GM19238 (cell line): ENCODE measurements around the gene CIAO3.
"Not testable (repeated sequence)": the region's sequence is repeated elsewhere in the genome, so short reads cannot be mapped to it uniquely, and the experiment has no call there.

ENCODE experiments used
- DNase-seq: peaks from one replicate; pipeline ENCODE4 v3.0.0; 2011; ENCODE audit warnings: low spot score; ENCODE audit not compliant: insufficient read length

The CIAO3 gene

GRCh38 chr16:776298-776697 is 35.5 kb upstream of the CIAO3 start:
- DNase-seq, result not testable (repeated sequence)

GRCh38 chr16:775236-775796 is 34.5 kb upstream of the CIAO3 start:
- DNase-seq, result no peak

GRCh38 chr16:774086-775001 is 33.5 kb upstream of the CIAO3 start:
- no peak for DNase-seq

GRCh38 chr16:772959-773358 is 32.2 kb upstream of the CIAO3 start:
- DNase-seq, result no peak

DNA sequence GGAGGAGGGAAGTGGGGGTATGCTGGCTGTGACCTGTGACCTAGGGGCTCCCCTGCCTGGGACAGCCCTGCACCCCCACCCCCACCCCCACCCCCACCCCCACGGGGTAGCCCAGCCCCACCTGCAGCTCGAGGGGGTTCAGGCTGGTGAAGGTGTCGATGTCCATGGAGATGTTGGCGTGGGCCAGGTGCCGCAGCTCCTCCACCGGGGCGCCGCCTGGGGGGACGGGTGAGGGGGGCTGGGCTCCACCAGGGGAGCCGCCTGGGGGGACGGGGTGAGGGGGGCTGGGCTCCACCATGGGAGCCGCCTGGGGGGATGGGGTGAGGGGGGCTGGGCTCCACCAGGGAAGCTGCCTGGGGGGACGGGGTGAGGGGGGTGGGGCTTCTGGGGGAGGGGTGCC is 29.6 kb upstream of the CIAO3 start:
- no peak for DNase-seq

DNA sequence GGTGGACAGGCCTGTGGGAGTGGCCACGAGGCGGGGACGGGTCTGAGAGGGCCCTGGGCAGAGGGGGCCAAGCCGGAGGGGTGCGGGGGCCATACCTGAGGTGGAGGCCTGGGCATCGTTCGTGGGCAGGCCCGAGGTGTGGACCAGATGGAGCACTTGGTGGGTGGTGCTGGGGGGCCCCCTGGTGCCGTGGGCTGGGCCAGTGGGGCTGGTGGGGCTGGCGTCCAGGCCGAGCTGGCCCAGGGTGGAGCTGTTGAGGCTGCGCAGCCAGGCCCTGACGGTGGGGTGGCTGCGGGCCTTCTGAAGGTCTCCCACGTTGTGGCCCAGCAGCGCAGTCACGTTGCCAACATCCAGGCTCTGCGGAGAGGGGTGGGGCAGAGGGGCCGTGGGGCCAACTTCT is 29.1 kb upstream of the CIAO3 start:
- no peak for DNase-seq

GRCh38 chr16:769184-769784 is 28.5 kb upstream of the CIAO3 start:
- no peak for DNase-seq

DNA sequence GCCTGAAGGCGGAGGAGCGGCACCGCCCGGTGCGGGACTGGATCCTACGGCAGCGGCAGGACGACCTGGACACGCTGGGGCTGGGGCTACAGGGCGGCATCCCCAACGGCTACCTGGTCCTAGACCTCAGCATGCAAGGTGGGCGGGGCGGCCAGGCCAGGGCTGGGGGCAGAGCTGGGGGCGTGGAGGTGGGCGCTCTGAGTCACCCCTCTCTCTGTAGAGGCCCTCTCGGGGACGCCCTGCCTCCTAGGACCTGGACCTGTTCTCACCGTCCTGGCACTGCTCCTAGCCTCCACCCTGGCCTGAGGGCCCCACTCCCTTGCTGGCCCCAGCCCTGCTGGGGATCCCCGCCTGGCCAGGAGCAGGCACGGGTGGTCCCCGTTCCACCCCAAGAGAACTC is 27.6 kb upstream of the CIAO3 start:
- DNase-seq, result no peak

DNA sequence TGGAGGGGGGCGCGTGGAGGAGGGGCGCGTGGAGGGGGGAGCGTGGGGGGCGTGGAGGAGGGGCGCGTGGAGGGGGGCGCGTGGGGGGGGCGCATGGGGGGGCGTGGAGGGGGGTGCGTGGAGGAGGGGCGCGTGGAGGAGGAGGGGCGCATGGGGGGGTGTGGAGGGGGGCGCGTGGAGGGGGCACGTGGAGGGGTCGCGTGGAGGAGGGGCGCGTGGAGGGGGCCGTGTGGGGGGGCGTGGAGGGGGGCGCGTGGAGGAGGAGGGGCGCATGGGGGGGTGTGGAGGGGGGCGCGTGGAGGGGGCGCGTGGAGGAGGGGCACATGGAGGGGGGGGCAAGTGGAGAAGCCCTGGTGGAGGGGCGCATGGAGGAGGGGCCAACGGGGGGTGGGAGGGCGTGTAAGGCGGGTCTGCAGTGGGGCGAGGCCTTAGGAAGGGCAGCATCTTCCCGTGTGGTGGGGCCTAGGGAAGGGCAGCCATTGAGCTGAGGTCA is 27.0 kb upstream of the CIAO3 start:
- DNase-seq, result no peak

- no peak for DNase-seq
Measured at GRCh38 chr16:766820-767640, 26.2 kb upstream of the CIAO3 start.

GRCh38 chr16:766008-766819 is 25.4 kb upstream of the CIAO3 start:
- DNase-seq, result no peak

GRCh38 chr16:765488-765865 is 24.7 kb upstream of the CIAO3 start:
- DNase-seq, result no peak

GRCh38 chr16:764848-765487 is 24.2 kb upstream of the CIAO3 start:
- no peak for DNase-seq

DNA sequence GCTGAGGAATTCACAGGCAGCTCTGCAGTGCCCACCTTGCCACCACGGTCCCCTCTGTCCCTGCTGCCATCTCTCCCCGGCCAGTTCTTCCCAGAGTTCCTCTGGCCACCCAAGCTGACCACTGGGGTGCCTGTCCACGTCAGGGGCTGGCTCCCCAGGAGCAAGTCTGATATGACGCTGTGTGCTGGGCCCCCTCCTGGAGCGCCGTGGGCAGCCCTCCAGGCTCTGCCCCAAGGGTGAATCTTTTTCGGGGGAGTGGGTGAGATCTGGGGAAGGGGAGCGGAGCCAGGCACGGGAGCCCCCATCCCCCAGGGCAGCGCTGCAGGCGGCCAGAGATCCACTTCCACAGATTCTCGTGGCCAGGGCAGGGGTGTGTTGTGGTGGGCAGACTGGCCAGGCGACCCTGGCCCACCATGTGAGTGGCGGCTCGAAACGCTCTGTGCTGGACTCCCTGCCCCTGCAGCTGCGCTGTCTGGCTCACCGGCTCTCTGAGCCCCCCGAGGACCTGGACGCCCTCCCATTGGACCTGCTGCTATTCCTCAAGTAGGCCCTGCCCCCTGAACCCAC is 23.5 kb upstream of the CIAO3 start:
- no peak for DNase-seq

DNA sequence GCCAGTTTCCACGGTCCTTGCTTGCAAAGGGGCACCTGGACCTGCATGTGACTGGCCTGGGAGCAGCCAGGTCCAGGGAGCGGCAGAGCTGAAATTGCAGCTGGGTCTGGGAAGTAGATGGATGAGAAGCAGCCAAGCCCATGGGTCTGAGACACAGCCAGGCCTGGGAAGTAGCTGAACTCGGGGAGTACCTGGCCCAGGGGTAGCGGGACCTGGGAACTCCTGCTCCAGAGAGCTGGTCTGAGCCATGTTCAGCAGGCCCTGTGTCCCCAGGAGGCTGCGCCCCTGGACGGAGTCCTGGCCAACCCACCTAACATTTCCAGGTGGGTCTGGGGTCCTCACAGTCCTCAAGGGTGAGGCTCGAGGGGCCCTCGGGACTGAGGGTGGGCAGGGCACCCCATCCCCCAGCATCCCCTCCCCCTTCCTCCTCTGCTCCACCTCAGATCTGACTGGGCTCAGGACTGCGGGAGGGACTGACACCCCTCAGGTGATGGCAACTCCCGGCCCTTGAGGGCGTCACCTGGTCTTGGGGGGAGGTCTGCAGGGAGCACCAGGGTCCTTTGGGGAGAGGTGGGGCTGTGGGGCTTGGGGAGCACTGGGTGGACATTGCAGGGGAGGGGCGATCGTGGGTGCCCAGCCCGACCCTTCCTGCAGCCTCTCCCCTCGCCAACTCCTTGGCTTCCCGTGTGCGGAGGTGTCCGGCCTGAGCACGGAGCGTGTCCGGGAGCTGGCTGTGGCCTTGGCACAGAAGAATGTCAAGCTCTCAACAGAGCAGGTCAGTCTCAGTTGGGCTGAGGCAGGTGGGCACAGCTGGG is 22.8 kb upstream of the CIAO3 start:
- DNase-seq, result no peak

DNA sequence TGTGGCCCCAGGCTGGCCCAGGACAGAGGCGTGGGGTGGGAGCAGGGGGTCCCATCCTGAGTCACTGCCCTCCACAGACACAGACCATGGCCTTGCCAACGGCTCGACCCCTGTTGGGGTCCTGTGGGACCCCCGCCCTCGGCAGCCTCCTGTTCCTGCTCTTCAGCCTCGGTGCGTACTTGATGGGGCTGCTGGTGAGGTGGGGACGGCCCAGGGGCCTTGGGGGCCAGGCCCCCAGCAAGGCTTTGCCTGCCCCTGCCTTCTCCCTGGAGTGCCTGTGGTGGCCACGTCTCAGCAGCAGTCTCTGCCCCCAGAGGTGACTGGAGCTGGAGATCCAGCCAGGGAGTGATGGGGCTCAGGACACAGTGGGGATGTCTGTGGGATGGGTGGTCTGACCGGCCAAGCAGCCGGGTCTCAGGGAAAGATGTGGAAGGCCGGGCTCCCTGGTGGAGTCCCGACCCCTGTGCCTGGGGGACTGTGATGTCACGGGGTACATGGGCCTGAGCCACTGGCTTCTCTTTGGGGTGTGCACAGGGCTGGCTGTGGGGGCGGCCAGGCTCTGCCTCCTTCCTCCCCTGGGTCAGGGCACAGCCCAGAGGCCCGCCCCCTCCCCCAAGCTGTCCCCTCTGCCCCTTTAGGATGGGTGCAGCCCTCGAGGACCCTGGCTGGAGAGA is 21.9 kb upstream of the CIAO3 start:
- no peak for DNase-seq

DNA sequence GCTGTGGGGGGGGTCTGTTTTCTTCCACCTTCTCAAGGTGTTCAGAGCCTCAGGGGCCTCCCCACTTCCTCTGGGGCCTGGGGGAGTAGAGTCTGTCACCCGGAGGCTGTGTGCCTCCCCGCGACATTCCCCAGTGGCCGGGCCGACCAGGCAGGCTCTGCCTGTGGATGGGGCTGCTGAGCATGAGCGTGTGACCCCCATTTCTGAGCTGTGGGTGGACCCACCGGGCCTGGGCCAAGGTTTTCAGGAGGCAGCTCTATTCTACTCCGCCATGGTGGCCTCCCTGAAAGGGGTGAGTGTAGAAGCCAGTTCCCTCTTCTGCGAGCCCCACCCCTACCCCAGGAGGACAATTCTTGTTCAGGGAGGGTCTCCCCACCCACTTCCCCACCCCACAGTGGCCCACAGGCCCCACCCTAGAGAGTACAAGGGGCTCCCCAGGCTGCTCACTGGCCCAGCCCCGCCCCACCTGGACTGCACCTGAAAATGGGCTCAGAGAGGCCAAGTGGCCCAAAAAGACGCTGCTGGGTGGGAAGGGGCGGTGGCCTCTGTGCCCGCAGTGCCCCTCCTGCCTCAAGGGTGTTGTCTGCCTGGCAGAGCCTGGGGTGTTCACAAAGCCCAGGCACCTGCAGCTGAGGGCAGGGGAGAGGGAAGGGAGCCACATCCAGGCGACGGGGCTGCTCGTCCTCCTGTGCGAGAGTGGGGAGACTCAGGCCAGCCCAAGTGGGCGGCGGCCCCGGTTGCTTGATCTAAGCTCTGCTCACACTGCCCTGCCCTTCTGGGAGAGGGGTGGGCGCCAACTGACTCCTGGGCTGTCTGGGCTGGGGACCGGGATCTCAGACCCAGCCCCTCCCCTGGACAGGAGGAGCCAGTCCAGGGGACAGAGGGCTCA is 21.1 kb upstream of the CIAO3 start:
- DNase-seq, result no peak
